ENCODE data around the gene ALG5.

DNA sequence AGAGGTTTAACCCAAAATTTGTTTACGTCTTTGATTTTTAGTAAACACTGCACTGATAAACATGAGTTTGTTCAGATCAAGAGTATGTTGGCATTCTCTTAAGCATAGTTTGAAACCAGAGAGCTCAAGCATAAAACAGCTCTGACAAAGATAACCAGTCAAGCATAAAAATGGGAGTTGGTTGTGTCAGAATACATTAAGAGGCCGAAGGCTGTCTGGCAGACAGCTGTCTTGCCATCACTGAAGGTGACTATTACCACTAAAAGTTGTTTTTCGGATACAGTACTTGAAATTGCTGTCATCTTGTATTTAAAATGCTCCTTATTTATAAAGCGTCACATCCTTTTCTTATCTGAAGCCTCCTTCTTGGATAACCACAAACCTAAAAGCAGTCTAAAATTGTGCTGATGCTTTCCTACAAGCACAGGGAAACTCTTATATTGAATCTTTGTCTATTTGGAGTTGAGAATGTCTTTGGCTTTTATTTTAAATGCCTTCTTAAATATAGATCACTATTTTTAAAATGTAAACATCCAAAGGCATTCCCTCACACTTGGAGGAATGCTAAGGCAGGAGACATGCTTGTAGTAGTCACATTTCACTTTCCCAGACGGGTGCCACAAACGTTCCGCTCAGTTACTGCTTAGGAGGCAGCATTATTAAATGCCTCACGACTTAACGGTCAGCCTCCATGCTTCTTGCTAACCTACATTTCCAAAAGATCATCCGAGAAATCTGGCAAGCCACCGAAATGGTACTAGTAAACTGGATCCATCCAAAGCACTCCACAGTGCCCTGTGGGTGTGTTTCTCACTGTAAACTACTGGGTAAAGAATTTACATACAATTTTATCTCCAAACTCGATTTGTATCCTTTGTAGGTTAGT is 80.7 kb downstream of the ALG5 start:
- TF ChIP-seq, protein P1, sequence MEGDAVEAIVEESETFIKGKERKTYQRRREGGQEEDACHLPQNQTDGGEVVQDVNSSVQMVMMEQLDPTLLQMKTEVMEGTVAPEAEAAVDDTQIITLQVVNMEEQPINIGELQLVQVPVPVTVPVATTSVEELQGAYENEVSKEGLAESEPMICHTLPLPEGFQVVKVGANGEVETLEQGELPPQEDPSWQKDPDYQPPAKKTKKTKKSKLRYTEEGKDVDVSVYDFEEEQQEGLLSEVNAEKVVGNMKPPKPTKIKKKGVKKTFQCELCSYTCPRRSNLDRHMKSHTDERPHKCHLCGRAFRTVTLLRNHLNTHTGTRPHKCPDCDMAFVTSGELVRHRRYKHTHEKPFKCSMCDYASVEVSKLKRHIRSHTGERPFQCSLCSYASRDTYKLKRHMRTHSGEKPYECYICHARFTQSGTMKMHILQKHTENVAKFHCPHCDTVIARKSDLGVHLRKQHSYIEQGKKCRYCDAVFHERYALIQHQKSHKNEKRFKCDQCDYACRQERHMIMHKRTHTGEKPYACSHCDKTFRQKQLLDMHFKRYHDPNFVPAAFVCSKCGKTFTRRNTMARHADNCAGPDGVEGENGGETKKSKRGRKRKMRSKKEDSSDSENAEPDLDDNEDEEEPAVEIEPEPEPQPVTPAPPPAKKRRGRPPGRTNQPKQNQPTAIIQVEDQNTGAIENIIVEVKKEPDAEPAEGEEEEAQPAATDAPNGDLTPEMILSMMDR (IDR thresholded peaks at IDR 0.05): no peak
- no peak for TF ChIP-seq CHD2 (IDR thresholded peaks at IDR 0.05; ENCODE audit: low read length, partially characterized antibody)
- no peak for TF ChIP-seq SREBF2 (IDR thresholded peaks at IDR 0.05)
- TF ChIP-seq MAX (IDR thresholded peaks at IDR 0.05): no peak
- no peak for TF ChIP-seq CEBPB (IDR thresholded peaks at IDR 0.05)
- TF ChIP-seq, protein P2, sequence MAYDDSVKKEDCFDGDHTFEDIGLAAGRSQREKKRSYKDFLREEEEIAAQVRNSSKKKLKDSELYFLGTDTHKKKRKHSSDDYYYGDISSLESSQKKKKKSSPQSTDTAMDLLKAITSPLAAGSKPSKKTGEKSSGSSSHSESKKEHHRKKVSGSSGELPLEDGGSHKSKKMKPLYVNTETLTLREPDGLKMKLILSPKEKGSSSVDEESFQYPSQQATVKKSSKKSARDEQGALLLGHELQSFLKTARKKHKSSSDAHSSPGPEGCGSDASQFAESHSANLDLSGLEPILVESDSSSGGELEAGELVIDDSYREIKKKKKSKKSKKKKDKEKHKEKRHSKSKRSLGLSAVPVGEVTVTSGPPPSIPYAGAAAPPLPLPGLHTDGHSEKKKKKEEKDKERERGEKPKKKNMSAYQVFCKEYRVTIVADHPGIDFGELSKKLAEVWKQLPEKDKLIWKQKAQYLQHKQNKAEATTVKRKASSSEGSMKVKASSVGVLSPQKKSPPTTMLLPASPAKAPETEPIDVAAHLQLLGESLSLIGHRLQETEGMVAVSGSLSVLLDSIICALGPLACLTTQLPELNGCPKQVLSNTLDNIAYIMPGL (CRISPR knock-in tag; IDR thresholded peaks at IDR 0.05; ENCODE audit: borderline replicate concordance): no peak
- no peak for TF ChIP-seq RCOR1 (IDR thresholded peaks at IDR 0.05; ENCODE audit: low read depth, low read length)
- no peak for TF ChIP-seq BHLHE40 (IDR thresholded peaks at IDR 0.05; ENCODE audit: low read depth, low read length)

Data from A549 (cell line).